Measurements from ENCODE around the gene SRRM2.

- TF ChIP-seq EZH2phosphoT487 (IDR thresholded peaks at IDR 0.05; ENCODE audit: borderline replicate concordance), result no peak
- TF ChIP-seq CTCF (conservative IDR thresholded peaks at IDR 0.05; ENCODE audit: low read length), result no peak
Observed at GRCh38 chr16:2708290-2708639, 44.2 kb upstream of the SRRM2 start.
